ENCODE results near the gene HIGD1A. TPM values are rescaled to one million over a fixed set of nuclear protein-coding genes. Genes with fewer than 3 reads are reported as not detected.

The HIGD1A gene
- total RNA-seq, 2 donors from 2014 or later: 163 to 169 TPM

GRCh38 chr3:42800251-42800650, 4.0 kb downstream of the HIGD1A start:
- H3K27ac ChIP-seq: no peak overlapping the region
- no peak for ATAC-seq (ENCODE audit: insufficient number of reproducible peaks, low FRiP score, low read depth)
- H3K27me3 ChIP-seq (replicated peaks; ENCODE audit: insufficient read depth): no peaks in the 10 kb centered on the region
- H3K4me1 ChIP-seq (ENCODE audit: control insufficient read depth in 1 of 2, low read depth in 2 of 2): peaks cover 13 to 29% of the 10 kb centered on the region in 2 donors
- H3K36me3 ChIP-seq: no peaks in the 10 kb centered on the region
- DNase-seq (ENCODE audit: low spot score): no peak
- no peaks in the 10 kb centered on the region for H3K9me3 ChIP-seq
- no peak overlapping the region for H3K4me3 ChIP-seq
- no peak for TF ChIP-seq CTCF (IDR thresholded peaks at IDR 0.05)

- no peak for DNase-seq (ENCODE audit: low spot score)
- H3K27me3 ChIP-seq (replicated peaks; ENCODE audit: insufficient read depth): no peaks in the 10 kb centered on the region
These were observed 4.9 kb downstream of the HIGD1A start for GRCh38 chr3:42799376-42799775.

GRCh38 chr3:42796332-42796885, 7.9 kb downstream of the HIGD1A start:
- peaks cover 0 to 11% of the 10 kb centered on the region in 2 donors for H3K4me1 ChIP-seq (ENCODE audit: control insufficient read depth in 1 of 2, low read depth in 2 of 2)
- no peak for DNase-seq (ENCODE audit: low spot score)
- H3K36me3 ChIP-seq: peaks cover 4% of the 10 kb centered on the region
- ATAC-seq (ENCODE audit: insufficient number of reproducible peaks, low FRiP score, low read depth): no peak
- no peaks in the 10 kb centered on the region for H3K9me3 ChIP-seq
- no peak overlapping the region for H3K27ac ChIP-seq
- H3K27me3 ChIP-seq (replicated peaks; ENCODE audit: insufficient read depth): no peaks in the 10 kb centered on the region
- no peak for TF ChIP-seq CTCF (IDR thresholded peaks at IDR 0.05)
- no peak overlapping the region for H3K4me3 ChIP-seq

More at GRCh38 chr3:42799376-42799775, 4.9 kb downstream of the HIGD1A start:
- no peak for ATAC-seq (ENCODE audit: insufficient number of reproducible peaks, low FRiP score, low read depth)
- Histone ChIP-seq H3K36me3 (no peaks in the 10 kb centered on the region), H3K9me3 (no peaks in the 10 kb centered on the region), H3K4me3 (no peak overlapping the region), H3K4me1 (ENCODE audit: control insufficient read depth in 1 of 2, low read depth in 2 of 2) (peaks cover 11 to 29% of the 10 kb centered on the region in 2 donors), H3K27ac (no peak overlapping the region)
- TF ChIP-seq CTCF (IDR thresholded peaks at IDR 0.05): no peak

GRCh38 chr3:42795621-42796181, 8.6 kb downstream of the HIGD1A start:
- ATAC-seq (ENCODE audit: insufficient number of reproducible peaks, low FRiP score, low read depth) (no peak), DNase-seq (ENCODE audit: low spot score) (no peak)
- no peak overlapping the region for H3K27ac ChIP-seq
- H3K4me1 ChIP-seq (ENCODE audit: control insufficient read depth in 1 of 2, low read depth in 2 of 2): peaks cover 0 to 5% of the 10 kb centered on the region in 2 donors
- H3K27me3 ChIP-seq (replicated peaks; ENCODE audit: insufficient read depth): no peaks in the 10 kb centered on the region
- H3K4me3 ChIP-seq: no peak overlapping the region
- TF ChIP-seq CTCF (IDR thresholded peaks at IDR 0.05): no peak
- no peaks in the 10 kb centered on the region for H3K9me3 ChIP-seq
- H3K36me3 ChIP-seq: peaks cover 4% of the 10 kb centered on the region

- H3K36me3 ChIP-seq: peaks cover 4% of the 10 kb centered on the region
- H3K4me3 ChIP-seq: no peak overlapping the region
- no peaks in the 10 kb centered on the region for H3K27me3 ChIP-seq (replicated peaks; ENCODE audit: insufficient read depth)
- ATAC-seq (ENCODE audit: insufficient number of reproducible peaks, low FRiP score, low read depth) (no peak), DNase-seq (ENCODE audit: low spot score) (no peak)
- TF ChIP-seq CTCF (IDR thresholded peaks at IDR 0.05): no peak
- no peaks in the 10 kb centered on the region for H3K4me1 ChIP-seq (ENCODE audit: control insufficient read depth in 1 of 2, low read depth in 2 of 2)
- no peak overlapping the region for H3K27ac ChIP-seq
- no peaks in the 10 kb centered on the region for H3K9me3 ChIP-seq
These were observed 13.5 kb downstream of the HIGD1A start for GRCh38 chr3:42790714-42791229.
